Gastroesophageal sphincter (tissue), 4 donors: Measurements from ENCODE around the gene SLC25A28. TPM values are rescaled to one million over a fixed set of nuclear protein-coding genes. Genes with fewer than 3 reads are reported as not detected.

Experiments used
- ATAC-seq: fragments of 150-250 bp; one replicate; pipeline ENCODE4 v1.9.1; 2016; ENCODE audit warnings: mild to moderate bottlenecking, moderate library complexity
- H3K27ac ChIP-seq, 4 donors: fragments of 200-600 bp; sonication (generic) in 3 of 4; 1 replicate in 3 of 4; 2 replicates in 1 of 4; pipeline ENCODE4 v1.5.1; 2016 to 2019
- H3K27me3 ChIP-seq: fragments of 200-600 bp; sonication (generic); one replicate; pipeline ENCODE4 v1.5.1; 2019
- H3K36me3 ChIP-seq, 2 donors: fragments of 200-600 bp; sonication (generic); one replicate each; pipeline ENCODE4 v1.5.1; 2019; ENCODE audit warnings: control low read depth in 1 of 2
- H3K4me1 ChIP-seq, 3 donors: fragments of 200-600 bp; sonication (generic); 1 replicate in 2 of 3; 2 replicates in 1 of 3; pipeline ENCODE4 v1.5.1; 2016 to 2019; ENCODE audit warnings: control low read depth in 2 of 3
- H3K4me3 ChIP-seq, 2 donors: fragments of 200-600 bp; sonication (generic); one replicate each; pipeline ENCODE4 v1.5.1; 2019; ENCODE audit warnings: mild to moderate bottlenecking in 1 of 2, moderate library complexity in 1 of 2
- H3K9me3 ChIP-seq, 3 donors: fragments of 200-600 bp; sonication (generic); one replicate each; pipeline ENCODE4 v1.5.1; 2017 to 2019; ENCODE audit warnings: control low read depth in 2 of 3
- EP300 ChIP-seq: sonication (generic); formaldehyde crosslinking; IDR thresholded peaks from one replicate; pipeline ENCODE4 v1.6.1; 2017; ENCODE audit warnings: antibody characterized with exemption, mild to moderate bottlenecking
- POLR2A ChIP-seq, 2 donors: fragments of 450-650 bp; IDR thresholded peaks; one replicate each; pipeline ENCODE4 v1.6.1; 2017; ENCODE audit warnings: antibody characterized with exemption in 2 of 2, mild to moderate bottlenecking in 2 of 2, moderate library complexity in 1 of 2
- POLR2AphosphoS5 ChIP-seq: sonication (generic); formaldehyde crosslinking; IDR thresholded peaks from one replicate; pipeline ENCODE4 v1.6.1; 2017; ENCODE audit warnings: antibody characterized with exemption
- WGBS, 2 donors: methylation state at CpG; one replicate each; pipeline ENCODE4 v1.1.5; 2018; ENCODE audit warnings: low coverage in 1 of 2; 5-methylcytosine and 5-hydroxymethylcytosine counted together
- total RNA-seq, 4 donors: library from RNA; depleted of rRNA; stranded (reverse); fragments of >200 nt; gene quantifications; one replicate each; pipeline ENCODE4 v1.1.0, GENCODE V29; 2016
- TF ChIP-seq, protein P1 (sequence below), 4 experiments: fragments of 200-600 bp in 2 of 4; fragments of 450-650 bp in 2 of 4; sonication (generic) in 1 of 4; IDR thresholded peaks; one replicate each; pipeline ENCODE4 v1.5.1; 2017 to 2019; ENCODE audit warnings: antibody characterized with exemption in 4 of 4, mild to moderate bottlenecking in 2 of 4, moderate library complexity in 2 of 4

SLC25A28 gene, protein sequence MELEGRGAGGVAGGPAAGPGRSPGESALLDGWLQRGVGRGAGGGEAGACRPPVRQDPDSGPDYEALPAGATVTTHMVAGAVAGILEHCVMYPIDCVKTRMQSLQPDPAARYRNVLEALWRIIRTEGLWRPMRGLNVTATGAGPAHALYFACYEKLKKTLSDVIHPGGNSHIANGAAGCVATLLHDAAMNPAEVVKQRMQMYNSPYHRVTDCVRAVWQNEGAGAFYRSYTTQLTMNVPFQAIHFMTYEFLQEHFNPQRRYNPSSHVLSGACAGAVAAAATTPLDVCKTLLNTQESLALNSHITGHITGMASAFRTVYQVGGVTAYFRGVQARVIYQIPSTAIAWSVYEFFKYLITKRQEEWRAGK
- 10 to 100 TPM; 18.6 to 55.6 (median 33.3) TPM for total RNA-seq

DNA sequence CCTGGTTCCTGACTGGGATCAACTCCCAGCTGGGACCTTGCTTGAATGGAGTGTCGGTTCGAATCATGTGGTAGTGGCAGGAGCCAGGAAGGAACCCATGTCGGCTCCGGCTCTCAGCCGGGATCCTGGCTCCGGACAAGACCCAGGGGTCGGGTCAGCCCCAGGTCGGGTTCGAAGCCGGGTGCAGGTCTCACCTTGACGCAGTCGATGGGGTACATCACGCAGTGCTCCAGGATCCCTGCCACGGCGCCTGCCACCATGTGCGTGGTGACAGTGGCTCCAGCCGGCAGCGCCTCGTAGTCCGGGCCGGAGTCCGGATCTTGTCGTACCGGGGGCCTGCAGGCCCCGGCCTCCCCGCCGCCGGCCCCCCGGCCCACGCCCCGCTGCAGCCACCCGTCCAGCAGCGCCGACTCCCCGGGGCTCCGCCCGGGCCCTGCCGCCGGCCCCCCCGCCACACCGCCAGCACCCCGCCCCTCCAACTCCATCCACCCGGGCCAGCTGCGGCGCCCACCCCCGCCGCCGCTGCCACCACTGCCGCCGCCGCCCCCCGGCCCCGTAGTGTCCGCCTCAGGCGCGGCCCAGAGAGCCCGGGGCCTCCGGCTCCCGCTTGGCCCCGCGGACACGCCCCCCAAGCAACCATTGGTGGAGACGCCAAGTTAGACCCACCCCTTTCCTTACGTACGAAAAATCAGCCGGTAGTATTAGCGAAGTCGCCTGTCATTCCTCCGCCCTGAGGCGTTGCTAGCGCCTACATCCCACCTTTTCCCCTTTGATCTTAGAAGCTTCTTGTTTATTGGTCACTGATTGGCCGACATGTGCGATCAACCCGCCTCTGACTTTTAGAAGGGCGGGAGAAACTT is at the start of gene SLC25A28:
Gene SLC25A28 (minus strand): TSS at position 589 of the 860 bp plus-strand sequence. CDS start 104 bp downstream, at position 485.
- Histone ChIP-seq H3K4me1 (peaks cover 0 to 55% (median 30%) of the 10 kb centered on the region in 3 donors), H3K36me3 (peaks cover 0 to 6% of the 10 kb centered on the region in 2 donors), H3K27me3 (no peaks in the 10 kb centered on the region), H3K9me3 (no peaks in the 10 kb centered on the region), H3K4me3 (peak within 1 kb of the TSS; percentile 57 to 90), H3K27ac (peak within 1 kb of the TSS; percentile 89 to 99 (median 95))
- 4% methylated on average over 9 of the region's 75 CpGs; no CpG with 5 or more reads in 1 of the 2 donors for WGBS, 2 donors
- ATAC-seq: peak; percentile 0
- TF ChIP-seq POLR2A (IDR thresholded peaks at IDR 0.05): peak; percentile 0 to 17
- no peak for TF ChIP-seq EP300
- peak; percentile 47 for TF ChIP-seq POLR2AphosphoS5
- TF ChIP-seq, protein P1, sequence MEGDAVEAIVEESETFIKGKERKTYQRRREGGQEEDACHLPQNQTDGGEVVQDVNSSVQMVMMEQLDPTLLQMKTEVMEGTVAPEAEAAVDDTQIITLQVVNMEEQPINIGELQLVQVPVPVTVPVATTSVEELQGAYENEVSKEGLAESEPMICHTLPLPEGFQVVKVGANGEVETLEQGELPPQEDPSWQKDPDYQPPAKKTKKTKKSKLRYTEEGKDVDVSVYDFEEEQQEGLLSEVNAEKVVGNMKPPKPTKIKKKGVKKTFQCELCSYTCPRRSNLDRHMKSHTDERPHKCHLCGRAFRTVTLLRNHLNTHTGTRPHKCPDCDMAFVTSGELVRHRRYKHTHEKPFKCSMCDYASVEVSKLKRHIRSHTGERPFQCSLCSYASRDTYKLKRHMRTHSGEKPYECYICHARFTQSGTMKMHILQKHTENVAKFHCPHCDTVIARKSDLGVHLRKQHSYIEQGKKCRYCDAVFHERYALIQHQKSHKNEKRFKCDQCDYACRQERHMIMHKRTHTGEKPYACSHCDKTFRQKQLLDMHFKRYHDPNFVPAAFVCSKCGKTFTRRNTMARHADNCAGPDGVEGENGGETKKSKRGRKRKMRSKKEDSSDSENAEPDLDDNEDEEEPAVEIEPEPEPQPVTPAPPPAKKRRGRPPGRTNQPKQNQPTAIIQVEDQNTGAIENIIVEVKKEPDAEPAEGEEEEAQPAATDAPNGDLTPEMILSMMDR (IDR thresholded peaks at IDR 0.05): no peak

DNA sequence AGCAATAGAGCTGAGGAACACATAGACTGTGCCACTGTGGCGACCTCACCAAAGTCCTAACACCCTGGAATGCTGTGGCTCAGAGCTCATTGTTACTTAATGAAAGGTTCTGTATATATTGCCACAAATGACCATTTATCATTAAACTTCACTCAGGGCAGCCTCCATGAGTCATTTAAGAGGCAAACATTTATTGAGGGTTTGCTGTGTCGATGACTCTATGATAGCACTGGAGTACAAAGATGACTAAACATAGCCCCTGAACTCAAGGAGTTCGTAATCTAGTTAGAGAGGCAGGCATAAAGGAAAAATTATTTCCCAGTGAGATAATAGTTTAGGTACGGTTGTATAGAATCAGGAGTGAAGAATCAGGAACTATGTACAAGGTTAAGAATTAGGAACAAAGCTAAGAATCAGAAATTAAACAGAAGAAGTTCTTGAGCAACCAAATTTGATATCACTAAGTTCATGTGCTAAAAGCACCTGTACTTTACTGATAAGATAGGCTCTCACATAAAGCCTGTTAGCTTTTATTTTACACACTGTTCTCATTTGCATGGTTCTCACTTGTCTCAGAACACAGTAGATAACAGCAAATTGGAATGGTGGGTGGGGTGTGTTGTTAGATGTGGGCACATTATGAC is 47.0 kb upstream of the SLC25A28 start:
- no peak overlapping the region for H3K27ac ChIP-seq
- 51 to 100% methylated on average over 4 of the region's 4 CpGs for WGBS, 2 donors
- H3K36me3 ChIP-seq: peaks cover 0 to 42% of the 10 kb centered on the region in 2 donors
- no peak overlapping the region for H3K4me3 ChIP-seq
- ATAC-seq: no peak
- no peaks in the 10 kb centered on the region for H3K27me3 ChIP-seq
- H3K4me1 ChIP-seq: no peaks in the 10 kb centered on the region
- TF ChIP-seq, protein P1 (IDR thresholded peaks at IDR 0.05): no peak
- no peak for TF ChIP-seq EP300
- TF ChIP-seq POLR2AphosphoS5: no peak
- no peak for TF ChIP-seq POLR2A (IDR thresholded peaks at IDR 0.05)
- no peaks in the 10 kb centered on the region for H3K9me3 ChIP-seq

DNA sequence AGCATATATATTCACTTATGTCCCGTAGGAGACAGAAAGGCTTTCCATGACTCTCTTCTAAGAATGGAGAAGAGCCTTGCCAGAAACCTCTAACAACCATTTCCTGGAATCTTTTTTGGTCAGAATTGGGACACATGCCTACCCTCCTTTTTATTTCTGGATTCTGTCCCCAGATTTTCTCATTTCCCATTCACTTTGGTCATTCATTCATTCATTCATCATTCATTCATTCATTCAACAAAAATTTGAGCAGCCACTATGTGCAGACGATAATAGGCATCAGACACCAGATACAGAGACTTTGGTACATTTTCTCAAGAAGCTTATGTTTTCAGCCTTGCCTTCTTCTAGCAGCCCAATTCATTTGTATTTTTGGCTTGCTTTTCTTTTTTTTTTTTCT is 45.1 kb upstream of the SLC25A28 start:
- H3K36me3 ChIP-seq: peaks cover 0 to 36% of the 10 kb centered on the region in 2 donors
- H3K27me3 ChIP-seq: no peaks in the 10 kb centered on the region
- peaks cover 0 to 4% (median 0%) of the 10 kb centered on the region in 3 donors for H3K4me1 ChIP-seq
- TF ChIP-seq, protein P1 (IDR thresholded peaks at IDR 0.05): no peak
- TF ChIP-seq EP300 (no peak), POLR2A (IDR thresholded peaks at IDR 0.05) (no peak), POLR2AphosphoS5 (no peak)
- no peak for ATAC-seq
- 84 to 100% methylated on average over 2 of the region's 2 CpGs for WGBS, 2 donors
- H3K4me3 ChIP-seq: no peak overlapping the region
- no peaks in the 10 kb centered on the region for H3K9me3 ChIP-seq
- no peak overlapping the region for H3K27ac ChIP-seq

DNA sequence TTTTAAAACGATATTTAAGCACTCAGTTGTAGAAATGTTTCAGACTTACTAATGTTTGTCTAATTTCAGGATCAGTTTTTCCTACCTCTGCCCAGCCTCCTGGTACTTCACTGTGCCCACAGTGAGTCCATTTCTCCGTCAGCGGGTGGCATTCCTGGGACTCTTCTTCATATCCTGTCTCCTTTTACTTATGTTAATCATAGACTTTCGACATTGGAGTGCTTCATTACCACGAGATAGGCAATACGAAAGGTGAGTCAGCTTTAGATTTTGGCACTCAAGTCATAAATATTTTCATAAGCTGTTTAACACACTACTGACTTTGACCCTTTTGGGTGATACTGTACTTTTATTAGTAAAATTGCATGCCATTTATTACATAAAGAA is 41.1 kb upstream of the SLC25A28 start:
- ATAC-seq: no peak
- WGBS, 2 donors: 39 to 48% methylated on average over 5 to 6 of the region's 6 CpGs
- no peak overlapping the region for H3K27ac ChIP-seq

More for the DNA sequence above, 41.1 kb upstream of the SLC25A28 start:
- H3K27me3 ChIP-seq: no peaks in the 10 kb centered on the region
- no peaks in the 10 kb centered on the region for H3K9me3 ChIP-seq
- peaks cover 0 to 21% (median 10%) of the 10 kb centered on the region in 3 donors for H3K4me1 ChIP-seq
- peaks cover 0 to 20% of the 10 kb centered on the region in 2 donors for H3K36me3 ChIP-seq
- no peak overlapping the region for H3K4me3 ChIP-seq
- TF ChIP-seq, protein P1 (IDR thresholded peaks at IDR 0.05): no peak
- TF ChIP-seq POLR2A (IDR thresholded peaks at IDR 0.05) (no peak), EP300 (no peak), POLR2AphosphoS5 (no peak)
